Measurements from ENCODE around the gene GRK3. TPM values are rescaled to one million over a fixed set of nuclear protein-coding genes. Genes with fewer than 3 reads are reported as not detected.
"Not testable (repeated sequence)": the region's sequence is repeated elsewhere in the genome, so short reads cannot be mapped to it uniquely, and the experiment has no call there.

GRK3 gene
- polyA plus RNA-seq, 4 donors: 0.22 to 6.0 (median 2.0) TPM

DNA sequence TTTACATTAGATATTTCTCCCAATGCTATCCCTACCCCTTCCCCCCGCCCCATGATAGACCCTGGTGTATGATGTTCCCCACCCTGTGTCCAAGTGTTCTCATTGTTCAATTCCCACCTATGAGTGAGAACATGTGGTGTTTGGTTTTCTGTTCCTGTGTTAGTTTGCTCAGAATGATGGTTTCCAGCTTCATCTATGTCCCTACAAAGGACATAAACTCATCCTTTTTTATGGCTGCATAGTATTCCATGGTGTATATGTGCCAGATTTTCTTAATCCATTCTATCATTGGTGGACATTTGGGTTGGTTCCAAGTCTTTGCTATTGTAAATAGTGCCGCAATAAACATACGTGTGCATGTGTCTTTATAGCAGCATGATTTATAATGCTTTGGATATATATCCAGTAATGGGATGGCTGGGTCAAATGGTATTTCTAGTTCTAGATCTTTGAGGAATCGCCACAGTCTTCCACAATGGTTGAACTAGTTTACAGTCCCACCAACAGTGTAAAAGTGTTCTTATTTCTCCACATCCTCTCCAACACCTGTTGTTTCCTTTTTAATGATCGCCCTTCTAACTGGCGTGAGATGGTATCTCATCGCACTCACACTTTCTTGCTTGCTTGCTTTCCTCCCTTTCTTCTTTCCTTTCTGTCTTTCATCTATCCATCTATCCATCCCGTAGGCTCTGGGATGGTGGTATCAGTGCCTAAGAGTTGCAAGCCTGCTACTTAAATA is 7.7 kb downstream of the GRK3 start:
- WGBS, 3 donors: 85 to 88% (median 87%) methylated on average over 8 of the region's 8 CpGs
- not testable (repeated sequence) for H3K27ac ChIP-seq (ENCODE audit: low read depth in 1 of 3, low read length in 2 of 3); FAIRE-seq; H3K36me3 ChIP-seq (ENCODE audit: control insufficient read depth in 3 of 3, insufficient read depth in 2 of 3, low read depth in 1 of 3, low read length in 3 of 3); H3K9me3 ChIP-seq (ENCODE audit: control insufficient read depth in 2 of 2, insufficient read depth in 1 of 2, low read depth in 1 of 2, low read length in 1 of 2); H3K27me3 ChIP-seq (ENCODE audit: control insufficient read depth in 3 of 3, insufficient read depth in 3 of 3, low read length in 3 of 3); H3K4me3 ChIP-seq (ENCODE audit: low read depth in 1 of 3, low read length in 3 of 3); DNase-seq; H3K4me1 ChIP-seq (ENCODE audit: control insufficient read depth in 3 of 3, insufficient read depth in 2 of 3, low read depth in 1 of 3, low read length in 2 of 3)

DNA sequence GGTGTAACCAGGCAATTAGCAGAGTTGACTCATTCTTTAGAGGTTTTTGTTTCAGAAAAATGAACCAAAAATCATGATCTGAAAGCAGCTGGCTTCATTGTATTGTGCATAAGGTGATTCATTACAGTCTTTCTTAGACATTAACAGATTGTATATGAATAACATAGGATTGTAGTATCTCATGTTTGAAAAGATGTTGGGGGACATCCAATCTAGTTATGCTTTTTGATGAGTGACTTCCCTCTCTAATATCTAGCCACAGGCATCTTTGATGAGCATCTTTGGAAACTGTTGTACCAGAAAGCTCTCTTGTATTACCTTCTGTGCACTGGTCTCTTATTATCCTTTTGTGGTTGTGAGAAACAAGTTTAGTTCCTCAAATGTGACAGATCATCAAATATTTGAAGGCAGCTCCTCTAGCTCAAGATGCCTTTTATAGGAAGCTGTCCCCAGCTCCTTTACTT is 8.3 kb downstream of the GRK3 start:
- H3K27ac ChIP-seq (ENCODE audit: low read depth in 1 of 3, low read length in 2 of 3): no peak overlapping the region
- no peaks in the 10 kb centered on the region for H3K9me3 ChIP-seq (ENCODE audit: control insufficient read depth in 2 of 2, insufficient read depth in 1 of 2, low read depth in 1 of 2, low read length in 1 of 2)
- H3K4me3 ChIP-seq (ENCODE audit: low read depth in 1 of 3, low read length in 3 of 3): no peak overlapping the region
- H3K36me3 ChIP-seq (ENCODE audit: control insufficient read depth in 3 of 3, insufficient read depth in 2 of 3, low read depth in 1 of 3, low read length in 3 of 3): no peaks in the 10 kb centered on the region
- DNase-seq: no peak
- no peaks in the 10 kb centered on the region for H3K27me3 ChIP-seq (ENCODE audit: control insufficient read depth in 3 of 3, insufficient read depth in 3 of 3, low read length in 3 of 3)
- no peaks in the 10 kb centered on the region for H3K4me1 ChIP-seq (ENCODE audit: control insufficient read depth in 3 of 3, insufficient read depth in 2 of 3, low read depth in 1 of 3, low read length in 2 of 3)
- no peak for FAIRE-seq

DNA sequence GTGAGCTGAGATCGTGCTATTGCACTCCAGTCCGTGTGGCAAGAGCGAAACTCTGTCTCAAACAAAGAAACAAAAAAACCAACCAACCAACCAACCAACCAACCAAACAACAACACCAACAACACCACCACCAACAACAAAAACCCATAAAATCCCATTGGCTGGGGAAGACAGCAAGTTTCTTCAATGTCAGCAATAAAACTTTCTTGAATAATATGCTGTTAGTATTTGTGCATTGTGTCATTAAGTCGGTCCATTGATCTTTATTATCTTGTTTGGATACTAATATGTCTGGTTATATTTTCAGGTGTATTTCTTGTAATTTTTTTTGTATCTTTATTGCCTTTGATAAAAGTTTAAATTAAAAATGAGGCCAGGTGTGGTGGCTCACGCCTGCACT is 9.4 kb downstream of the GRK3 start:
- H3K4me3 ChIP-seq (ENCODE audit: low read depth in 1 of 3, low read length in 3 of 3): no peak overlapping the region
- no peaks in the 10 kb centered on the region for H3K4me1 ChIP-seq (ENCODE audit: control insufficient read depth in 3 of 3, insufficient read depth in 2 of 3, low read depth in 1 of 3, low read length in 2 of 3)
- H3K27me3 ChIP-seq (ENCODE audit: control insufficient read depth in 3 of 3, insufficient read depth in 3 of 3, low read length in 3 of 3): no peaks in the 10 kb centered on the region
- no peak overlapping the region for H3K27ac ChIP-seq (ENCODE audit: low read depth in 1 of 3, low read length in 2 of 3)
- DNase-seq (no peak), FAIRE-seq (no peak)
- no peaks in the 10 kb centered on the region for H3K36me3 ChIP-seq (ENCODE audit: control insufficient read depth in 3 of 3, insufficient read depth in 2 of 3, low read depth in 1 of 3, low read length in 3 of 3)
- no peaks in the 10 kb centered on the region for H3K9me3 ChIP-seq (ENCODE audit: control insufficient read depth in 2 of 2, insufficient read depth in 1 of 2, low read depth in 1 of 2, low read length in 1 of 2)
- WGBS, 3 donors: 89 to 92% (median 91%) methylated on average over 5 of the region's 5 CpGs

DNA sequence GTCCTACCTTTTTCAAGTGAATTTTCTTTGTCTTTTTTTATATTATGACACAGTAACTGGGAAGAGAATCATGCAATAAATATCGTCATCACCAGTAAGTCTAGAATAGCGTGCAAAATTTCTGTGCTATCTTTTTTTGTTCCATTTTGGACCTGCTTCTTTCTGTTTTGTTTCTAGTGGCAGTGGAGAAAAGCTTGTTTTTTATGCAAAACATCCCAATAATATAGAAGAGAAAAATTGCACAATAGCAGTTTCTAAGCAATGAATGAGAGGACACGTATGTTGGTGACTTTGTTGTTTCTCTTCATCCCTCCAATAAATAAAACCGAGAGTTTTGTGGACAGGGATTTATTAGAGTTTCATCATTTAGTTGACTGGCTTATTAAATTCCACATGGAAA is 10.3 kb downstream of the GRK3 start:
- FAIRE-seq (no peak), DNase-seq (no peak)
- Histone ChIP-seq H3K4me1 (ENCODE audit: control insufficient read depth in 3 of 3, insufficient read depth in 2 of 3, low read depth in 1 of 3, low read length in 2 of 3) (no peaks in the 10 kb centered on the region), H3K27me3 (ENCODE audit: control insufficient read depth in 3 of 3, insufficient read depth in 3 of 3, low read length in 3 of 3) (no peaks in the 10 kb centered on the region), H3K4me3 (ENCODE audit: low read depth in 1 of 3, low read length in 3 of 3) (no peak overlapping the region), H3K27ac (ENCODE audit: low read depth in 1 of 3, low read length in 2 of 3) (no peak overlapping the region), H3K36me3 (ENCODE audit: control insufficient read depth in 3 of 3, insufficient read depth in 2 of 3, low read depth in 1 of 3, low read length in 3 of 3) (no peaks in the 10 kb centered on the region), H3K9me3 (ENCODE audit: control insufficient read depth in 2 of 2, insufficient read depth in 1 of 2, low read depth in 1 of 2, low read length in 1 of 2) (no peaks in the 10 kb centered on the region)
- 83 to 89% (median 87%) methylated on average over 4 of the region's 4 CpGs for WGBS, 3 donors

DNA sequence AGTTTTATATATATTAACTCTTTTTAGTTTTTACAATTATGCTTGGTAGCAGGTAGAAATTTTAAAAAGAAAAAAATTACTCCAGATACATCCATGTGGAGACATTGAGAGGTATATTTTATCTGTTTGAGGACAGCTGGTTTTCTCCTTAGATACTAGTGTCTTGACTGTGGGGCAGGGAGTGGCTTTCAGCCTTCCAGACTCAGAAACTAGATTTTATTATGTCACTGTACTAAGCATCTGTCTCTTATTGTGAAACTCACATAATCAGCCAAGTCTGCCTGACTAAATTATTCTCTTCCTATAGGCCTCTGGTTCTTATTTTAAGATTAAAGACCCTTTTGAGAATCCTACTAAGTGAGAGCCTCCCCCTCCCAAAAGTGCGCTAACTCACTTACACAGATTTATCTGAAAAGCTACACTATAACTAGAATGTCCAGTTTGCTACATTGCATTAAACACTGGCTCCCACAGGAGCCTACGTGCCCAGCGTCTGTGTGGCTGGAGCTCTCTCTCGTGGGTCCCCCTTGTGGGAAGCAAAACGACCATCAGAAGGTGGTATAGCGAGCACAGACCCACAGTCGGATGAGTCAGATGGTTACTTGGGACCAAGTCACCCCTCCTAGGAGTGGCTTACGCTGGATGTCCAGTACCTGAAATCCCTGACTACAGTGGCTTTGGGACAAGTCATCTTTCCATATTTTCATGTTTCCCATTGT is 11.4 kb downstream of the GRK3 start:
- H3K4me1 ChIP-seq (ENCODE audit: control insufficient read depth in 3 of 3, insufficient read depth in 2 of 3, low read depth in 1 of 3, low read length in 2 of 3); H3K4me3 ChIP-seq (ENCODE audit: low read depth in 1 of 3, low read length in 3 of 3); DNase-seq; FAIRE-seq; H3K27ac ChIP-seq (ENCODE audit: low read depth in 1 of 3, low read length in 2 of 3); H3K27me3 ChIP-seq (ENCODE audit: control insufficient read depth in 3 of 3, insufficient read depth in 3 of 3, low read length in 3 of 3); H3K36me3 ChIP-seq (ENCODE audit: control insufficient read depth in 3 of 3, insufficient read depth in 2 of 3, low read depth in 1 of 3, low read length in 3 of 3); H3K9me3 ChIP-seq (ENCODE audit: control insufficient read depth in 2 of 2, insufficient read depth in 1 of 2, low read depth in 1 of 2, low read length in 1 of 2): not testable (repeated sequence)
- WGBS, 3 donors: 74 to 84% (median 77%) methylated on average over 7 of the region's 8 CpGs

DNA sequence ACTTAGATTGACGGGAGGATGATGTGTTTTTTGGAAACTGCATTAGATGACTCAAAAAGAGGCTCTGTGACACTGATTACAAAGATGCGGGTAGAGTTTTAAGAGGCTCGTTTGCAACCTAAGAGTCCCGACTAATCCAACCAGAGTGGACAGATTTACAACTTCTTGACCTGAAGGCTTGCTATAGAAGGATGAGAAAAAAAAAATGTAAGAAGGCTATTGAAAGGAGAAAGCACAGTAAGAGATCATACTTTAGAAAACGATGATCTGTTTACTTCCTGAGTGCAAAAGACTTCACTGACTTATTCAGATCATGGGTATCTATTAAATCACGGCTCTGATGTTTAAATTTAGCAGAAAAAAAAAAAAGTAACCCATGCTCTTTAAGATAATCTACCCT is 17.0 kb downstream of the GRK3 start:
- not testable (repeated sequence) for H3K27ac ChIP-seq (ENCODE audit: low read depth in 1 of 3, low read length in 2 of 3); FAIRE-seq; H3K4me3 ChIP-seq (ENCODE audit: low read depth in 1 of 3, low read length in 3 of 3); H3K36me3 ChIP-seq (ENCODE audit: control insufficient read depth in 3 of 3, insufficient read depth in 2 of 3, low read depth in 1 of 3, low read length in 3 of 3); H3K9me3 ChIP-seq (ENCODE audit: control insufficient read depth in 2 of 2, insufficient read depth in 1 of 2, low read depth in 1 of 2, low read length in 1 of 2); DNase-seq; H3K27me3 ChIP-seq (ENCODE audit: control insufficient read depth in 3 of 3, insufficient read depth in 3 of 3, low read length in 3 of 3); H3K4me1 ChIP-seq (ENCODE audit: control insufficient read depth in 3 of 3, insufficient read depth in 2 of 3, low read depth in 1 of 3, low read length in 2 of 3)
- 54 to 63% (median 58%) methylated on average over 4 to 6 of the region's 6 CpGs for WGBS, 3 donors

DNA sequence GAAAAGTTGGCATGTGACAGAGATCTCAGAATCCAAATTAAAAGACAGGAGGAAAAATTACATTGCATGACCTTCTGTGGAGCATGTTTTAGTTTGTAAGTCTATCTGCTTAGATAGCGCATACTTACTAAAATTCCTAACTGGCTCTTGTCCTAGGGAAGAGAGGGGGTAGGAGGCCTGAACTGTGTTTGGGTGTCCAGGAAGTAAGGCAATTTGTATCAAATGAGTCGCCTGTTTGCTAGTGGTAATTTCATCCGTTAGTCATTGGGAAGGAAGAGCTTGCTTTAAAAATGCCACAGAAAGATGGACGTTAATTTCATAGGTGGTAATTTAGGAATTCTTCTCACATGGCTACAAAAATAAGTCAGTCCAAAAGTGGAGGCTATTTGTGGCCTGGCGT is 18.5 kb downstream of the GRK3 start:
- Histone ChIP-seq H3K36me3 (ENCODE audit: control insufficient read depth in 3 of 3, insufficient read depth in 2 of 3, low read depth in 1 of 3, low read length in 3 of 3) (no peaks in the 10 kb centered on the region), H3K4me3 (ENCODE audit: low read depth in 1 of 3, low read length in 3 of 3) (no peak overlapping the region), H3K27ac (ENCODE audit: low read depth in 1 of 3, low read length in 2 of 3) (no peak overlapping the region), H3K4me1 (ENCODE audit: control insufficient read depth in 3 of 3, insufficient read depth in 2 of 3, low read depth in 1 of 3, low read length in 2 of 3) (no peaks in the 10 kb centered on the region), H3K9me3 (ENCODE audit: control insufficient read depth in 2 of 2, insufficient read depth in 1 of 2, low read depth in 1 of 2, low read length in 1 of 2) (no peaks in the 10 kb centered on the region), H3K27me3 (ENCODE audit: control insufficient read depth in 3 of 3, insufficient read depth in 3 of 3, low read length in 3 of 3) (no peaks in the 10 kb centered on the region)
- DNase-seq (no peak), FAIRE-seq (no peak)
- WGBS, 3 donors: 65 to 81% (median 70%) methylated on average over 5 of the region's 5 CpGs

DNA sequence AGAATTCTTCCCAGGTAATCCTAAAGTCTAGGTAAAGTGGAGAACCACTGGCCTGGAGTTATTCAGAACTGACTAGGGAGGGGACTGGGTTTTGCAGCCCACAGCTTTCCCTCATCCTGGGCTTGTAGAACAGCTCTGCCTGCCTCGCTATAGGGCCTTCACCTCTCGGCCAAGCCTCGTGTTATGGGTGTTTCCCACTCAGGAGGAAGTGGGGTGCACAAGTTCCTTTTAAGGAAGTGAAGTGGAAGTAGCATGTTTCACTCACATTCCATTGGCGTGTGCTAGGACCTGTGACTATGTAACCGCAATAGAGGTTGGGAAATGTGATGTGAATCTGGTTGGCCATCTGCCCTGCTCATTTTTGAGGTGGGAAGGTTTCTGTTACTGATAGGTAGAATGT is 20.5 kb downstream of the GRK3 start:
- DNase-seq; FAIRE-seq; H3K27me3 ChIP-seq (ENCODE audit: control insufficient read depth in 3 of 3, insufficient read depth in 3 of 3, low read length in 3 of 3); H3K4me1 ChIP-seq (ENCODE audit: control insufficient read depth in 3 of 3, insufficient read depth in 2 of 3, low read depth in 1 of 3, low read length in 2 of 3); H3K27ac ChIP-seq (ENCODE audit: low read depth in 1 of 3, low read length in 2 of 3); H3K36me3 ChIP-seq (ENCODE audit: control insufficient read depth in 3 of 3, insufficient read depth in 2 of 3, low read depth in 1 of 3, low read length in 3 of 3); H3K9me3 ChIP-seq (ENCODE audit: control insufficient read depth in 2 of 2, insufficient read depth in 1 of 2, low read depth in 1 of 2, low read length in 1 of 2); H3K4me3 ChIP-seq (ENCODE audit: low read depth in 1 of 3, low read length in 3 of 3): not testable (repeated sequence)
- WGBS, 3 donors: 54 to 70% (median 65%) methylated on average over 5 of the region's 5 CpGs

All from small intestine (tissue), 7 donors.